ENCODE measurements around the gene GALNT2.

GRCh38 chr1:230112131-230112701 lies 45.2 kb downstream of the GALNT2 start:
- TF ChIP-seq CTCF (IDR thresholded peaks at IDR 0.05) (no peak), POLR2A (IDR thresholded peaks at IDR 0.05) (no peak)

All from ovary (tissue), 3 donors.